Measurements from ENCODE around the gene GPR107. TPM values are rescaled to one million over a fixed set of nuclear protein-coding genes. Genes with fewer than 3 reads are reported as not detected.

The GPR107 gene
- total RNA-seq, 1 experiment from 2014 or later = 11.6 TPM

DNA sequence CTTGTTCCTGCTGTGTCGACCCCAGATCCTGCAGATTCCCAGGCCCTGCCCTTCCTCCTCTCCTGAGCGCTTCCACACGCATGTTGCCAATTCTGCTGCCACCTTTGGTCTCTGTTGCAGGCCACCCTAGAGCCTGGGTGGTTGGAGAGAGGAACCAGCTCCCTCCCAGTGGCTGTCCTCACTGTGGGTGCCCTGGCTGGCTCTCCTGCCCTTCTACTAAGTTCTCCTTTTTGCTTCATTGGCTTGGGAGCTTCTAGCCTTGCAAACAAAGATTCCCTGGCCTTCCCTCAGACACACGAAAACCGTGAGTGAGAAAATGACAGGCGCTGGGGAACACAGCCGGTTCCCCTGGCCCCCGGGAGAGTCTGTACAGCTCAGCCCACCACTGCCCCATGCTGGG lies 104.3 kb downstream of the GPR107 start:
- Histone ChIP-seq H3K79me2 (ENCODE audit: low read length) (no peaks in the 10 kb centered on the region), H3K27ac (ENCODE audit: low read length) (no peak overlapping the region), H3K27me3 (ENCODE audit: low read length) (no peaks in the 10 kb centered on the region), H3K36me3 (ENCODE audit: insufficient read depth, low read length) (no peaks in the 10 kb centered on the region), H3K4me1 (ENCODE audit: low read length) (no peaks in the 10 kb centered on the region), H3K9me3 (ENCODE audit: low read length) (no peaks in the 10 kb centered on the region), H4K20me1 (ENCODE audit: insufficient read depth, low read depth, low read length) (no peaks in the 10 kb centered on the region), H3K9me2 (replicated peaks; ENCODE audit: insufficient read depth, low read length) (no peaks in the 10 kb centered on the region), H3K4me3 (ENCODE audit: low read length) (no peak overlapping the region), H2AFZ (ENCODE audit: low read length) (no peak overlapping the region), H3K4me2 (ENCODE audit: low read depth, low read length, poor library complexity, severe bottlenecking) (no peak overlapping the region), H3K9ac (ENCODE audit: low read length) (no peak overlapping the region)
- no peak for DNase-seq

DNA sequence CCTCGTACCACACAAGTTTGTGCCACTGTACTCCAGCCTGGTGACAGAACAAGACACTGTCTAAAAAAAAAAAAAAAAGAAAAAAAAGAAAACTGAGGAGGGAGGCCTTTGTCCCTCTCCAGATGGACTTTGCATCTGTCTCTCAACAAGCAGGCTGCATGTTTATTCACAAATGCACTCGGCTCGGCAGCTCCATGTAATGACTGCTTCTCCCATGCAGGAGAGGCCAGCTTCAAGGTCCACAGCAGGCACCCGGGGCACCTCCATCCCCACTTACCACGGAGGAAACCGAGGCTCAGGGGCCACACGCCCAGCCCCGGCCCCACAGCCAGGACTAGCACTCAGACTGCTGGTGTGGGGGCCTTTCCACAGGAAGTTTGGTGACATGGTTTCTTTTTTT lies 105.4 kb downstream of the GPR107 start:
- Histone ChIP-seq H3K4me2 (ENCODE audit: low read depth, low read length, poor library complexity, severe bottlenecking) (no peak overlapping the region), H4K20me1 (ENCODE audit: insufficient read depth, low read depth, low read length) (no peaks in the 10 kb centered on the region), H3K27ac (ENCODE audit: low read length) (no peak overlapping the region), H3K9me2 (replicated peaks; ENCODE audit: insufficient read depth, low read length) (no peaks in the 10 kb centered on the region), H2AFZ (ENCODE audit: low read length) (no peak overlapping the region), H3K9ac (ENCODE audit: low read length) (no peak overlapping the region), H3K27me3 (ENCODE audit: low read length) (no peaks in the 10 kb centered on the region), H3K9me3 (ENCODE audit: low read length) (no peaks in the 10 kb centered on the region), H3K4me3 (ENCODE audit: low read length) (no peak overlapping the region), H3K4me1 (ENCODE audit: low read length) (no peaks in the 10 kb centered on the region), H3K36me3 (ENCODE audit: insufficient read depth, low read length) (no peaks in the 10 kb centered on the region), H3K79me2 (ENCODE audit: low read length) (no peaks in the 10 kb centered on the region)
- DNase-seq = no peak

DNA sequence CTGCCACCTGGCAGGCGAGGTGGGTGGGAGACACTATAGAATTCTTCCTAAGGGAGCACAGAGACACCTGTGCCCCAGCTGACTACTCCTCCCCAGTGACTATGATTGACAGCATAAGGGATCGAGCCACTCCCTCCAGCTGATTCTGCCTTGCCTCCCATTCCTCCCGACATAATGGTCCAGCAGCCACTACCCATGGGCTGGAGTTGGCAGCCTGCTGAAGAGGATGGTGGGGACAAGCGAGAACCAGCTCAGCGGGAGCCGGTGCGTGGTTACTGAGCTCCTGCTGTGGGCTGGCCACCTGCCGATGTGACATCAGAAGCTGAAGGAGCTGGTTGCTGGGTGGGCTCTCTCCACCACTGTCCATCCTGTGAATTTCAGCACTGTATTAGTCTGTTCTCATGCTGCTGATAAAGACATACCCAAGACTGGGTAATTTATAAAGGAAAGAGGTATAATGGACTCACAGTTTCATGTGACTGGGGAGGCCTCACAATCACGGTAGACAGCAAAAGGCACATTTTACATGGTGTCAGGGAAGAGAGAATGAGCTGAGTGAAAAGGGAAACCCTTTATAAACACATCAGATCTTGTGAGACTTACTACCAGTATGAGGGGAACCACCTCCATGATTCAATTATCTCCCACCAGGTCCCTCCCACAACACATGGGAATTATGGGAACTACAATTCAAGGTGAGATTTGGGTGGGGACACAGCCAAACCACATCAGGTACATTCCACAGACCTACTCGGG lies 106.4 kb downstream of the GPR107 start:
- Histone ChIP-seq H3K79me2 (ENCODE audit: low read length) (no peaks in the 10 kb centered on the region), H3K4me2 (ENCODE audit: low read depth, low read length, poor library complexity, severe bottlenecking) (no peak overlapping the region), H3K9me2 (replicated peaks; ENCODE audit: insufficient read depth, low read length) (no peaks in the 10 kb centered on the region), H3K9me3 (ENCODE audit: low read length) (no peaks in the 10 kb centered on the region), H3K27me3 (ENCODE audit: low read length) (no peaks in the 10 kb centered on the region), H3K36me3 (ENCODE audit: insufficient read depth, low read length) (no peaks in the 10 kb centered on the region), H4K20me1 (ENCODE audit: insufficient read depth, low read depth, low read length) (no peaks in the 10 kb centered on the region), H3K4me1 (ENCODE audit: low read length) (no peaks in the 10 kb centered on the region), H3K27ac (ENCODE audit: low read length) (no peak overlapping the region), H3K9ac (ENCODE audit: low read length) (no peak overlapping the region), H2AFZ (ENCODE audit: low read length) (no peak overlapping the region), H3K4me3 (ENCODE audit: low read length) (no peak overlapping the region)
- no peak for DNase-seq

DNA sequence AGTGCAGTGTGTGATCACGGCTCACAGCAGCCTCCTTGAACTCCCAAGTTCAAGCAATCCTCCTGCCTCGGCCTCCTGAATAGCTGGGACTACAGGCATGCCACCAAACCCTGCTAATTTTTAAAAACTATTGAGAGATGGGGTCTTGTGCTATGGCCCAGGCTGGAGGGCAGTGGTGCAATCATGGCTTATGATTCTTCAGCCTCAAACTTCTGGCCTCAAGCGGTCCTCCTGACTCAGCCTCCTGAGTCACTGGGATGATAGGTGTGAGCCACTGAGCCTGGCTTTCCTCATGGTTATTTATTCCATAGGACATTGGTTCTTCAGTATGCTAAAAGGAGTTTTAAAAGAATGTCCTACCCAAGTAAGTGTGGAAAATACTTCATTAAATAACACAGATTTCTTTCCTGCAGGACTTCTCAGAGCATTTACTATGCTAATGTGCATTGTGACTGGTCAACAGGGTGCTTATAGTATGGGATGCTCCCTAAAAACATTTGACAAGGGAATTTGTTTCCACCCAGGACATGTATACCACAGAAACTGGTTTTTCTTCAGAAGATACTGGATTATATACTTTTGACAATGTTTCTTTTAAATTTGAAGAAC lies 107.3 kb downstream of the GPR107 start:
- no peaks in the 10 kb centered on the region for H4K20me1 ChIP-seq (ENCODE audit: insufficient read depth, low read depth, low read length)
- no peak for DNase-seq

DNA sequence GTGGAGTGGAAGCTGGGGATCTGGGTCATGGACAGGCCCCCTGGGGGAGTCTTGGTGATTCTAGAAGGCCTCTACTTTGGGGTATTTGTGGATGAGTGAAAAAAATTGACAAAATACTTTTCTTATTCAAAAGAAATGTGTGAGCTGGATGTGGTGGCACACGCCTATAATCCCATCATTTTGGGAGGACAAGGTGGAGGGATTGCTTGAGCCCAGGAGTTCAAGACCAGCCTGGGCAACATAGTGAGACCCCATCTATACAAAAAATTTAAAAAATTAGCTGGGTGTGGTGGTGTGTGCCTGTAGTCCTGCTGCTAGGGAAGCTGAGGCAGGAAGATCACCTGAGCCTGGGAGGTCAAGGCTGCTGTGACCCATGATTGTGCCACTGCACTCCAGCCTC lies 111.9 kb downstream of the GPR107 start:
- Histone ChIP-seq H3K27me3 (ENCODE audit: low read length) (no peaks in the 10 kb centered on the region), H3K79me2 (ENCODE audit: low read length) (no peaks in the 10 kb centered on the region), H3K36me3 (ENCODE audit: insufficient read depth, low read length) (no peaks in the 10 kb centered on the region), H3K9me2 (replicated peaks; ENCODE audit: insufficient read depth, low read length) (no peaks in the 10 kb centered on the region), H3K4me3 (ENCODE audit: low read length) (no peak overlapping the region), H4K20me1 (ENCODE audit: insufficient read depth, low read depth, low read length) (no peaks in the 10 kb centered on the region), H3K9ac (ENCODE audit: low read length) (no peak overlapping the region), H2AFZ (ENCODE audit: low read length) (no peak overlapping the region), H3K4me2 (ENCODE audit: low read depth, low read length, poor library complexity, severe bottlenecking) (no peak overlapping the region), H3K4me1 (ENCODE audit: low read length) (no peaks in the 10 kb centered on the region), H3K9me3 (ENCODE audit: low read length) (no peaks in the 10 kb centered on the region), H3K27ac (ENCODE audit: low read length) (no peak overlapping the region)
- no peak for DNase-seq

More for the DNA sequence above, 107.3 kb downstream of the GPR107 start:
- no peak overlapping the region for H3K9ac ChIP-seq (ENCODE audit: low read length)
- H3K27ac ChIP-seq (ENCODE audit: low read length) = no peak overlapping the region
- H2AFZ ChIP-seq (ENCODE audit: low read length) = no peak overlapping the region
- no peaks in the 10 kb centered on the region for H3K36me3 ChIP-seq (ENCODE audit: insufficient read depth, low read length)
- no peaks in the 10 kb centered on the region for H3K4me1 ChIP-seq (ENCODE audit: low read length)
- no peaks in the 10 kb centered on the region for H3K9me3 ChIP-seq (ENCODE audit: low read length)
- no peaks in the 10 kb centered on the region for H3K27me3 ChIP-seq (ENCODE audit: low read length)
- H3K79me2 ChIP-seq (ENCODE audit: low read length) = no peaks in the 10 kb centered on the region
- no peak overlapping the region for H3K4me3 ChIP-seq (ENCODE audit: low read length)
- no peak overlapping the region for H3K4me2 ChIP-seq (ENCODE audit: low read depth, low read length, poor library complexity, severe bottlenecking)
- no peaks in the 10 kb centered on the region for H3K9me2 ChIP-seq (replicated peaks; ENCODE audit: insufficient read depth, low read length)

DNA sequence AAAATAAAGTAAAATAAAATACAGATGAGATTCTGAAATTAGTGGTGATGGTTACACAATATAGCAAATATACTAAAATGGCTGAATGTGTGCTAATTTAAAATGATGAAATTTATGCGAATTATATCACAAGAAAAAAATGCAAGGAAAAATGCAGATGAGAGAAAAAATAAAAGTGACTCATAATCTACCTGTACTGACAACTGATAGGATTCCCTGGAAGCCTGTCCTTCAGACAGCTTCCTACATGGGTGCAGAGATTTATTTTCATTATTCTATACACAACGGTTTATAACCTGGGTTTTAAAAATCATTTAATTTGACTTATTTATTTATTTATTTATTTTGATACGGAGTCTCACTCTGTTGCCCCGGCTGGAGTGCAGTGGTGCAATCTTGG lies 112.7 kb downstream of the GPR107 start:
- H4K20me1 ChIP-seq (ENCODE audit: insufficient read depth, low read depth, low read length) = no peaks in the 10 kb centered on the region
- H3K79me2 ChIP-seq (ENCODE audit: low read length) = no peaks in the 10 kb centered on the region
- no peak overlapping the region for H3K4me2 ChIP-seq (ENCODE audit: low read depth, low read length, poor library complexity, severe bottlenecking)
- H3K9me3 ChIP-seq (ENCODE audit: low read length) = no peaks in the 10 kb centered on the region
- H3K9ac ChIP-seq (ENCODE audit: low read length) = no peak overlapping the region
- DNase-seq = no peak
- no peak overlapping the region for H3K27ac ChIP-seq (ENCODE audit: low read length)
- no peaks in the 10 kb centered on the region for H3K9me2 ChIP-seq (replicated peaks; ENCODE audit: insufficient read depth, low read length)
- H3K4me3 ChIP-seq (ENCODE audit: low read length) = no peak overlapping the region
- no peaks in the 10 kb centered on the region for H3K4me1 ChIP-seq (ENCODE audit: low read length)
- H3K27me3 ChIP-seq (ENCODE audit: low read length) = no peaks in the 10 kb centered on the region
- H3K36me3 ChIP-seq (ENCODE audit: insufficient read depth, low read length) = no peaks in the 10 kb centered on the region
- H2AFZ ChIP-seq (ENCODE audit: low read length) = no peak overlapping the region

DNA sequence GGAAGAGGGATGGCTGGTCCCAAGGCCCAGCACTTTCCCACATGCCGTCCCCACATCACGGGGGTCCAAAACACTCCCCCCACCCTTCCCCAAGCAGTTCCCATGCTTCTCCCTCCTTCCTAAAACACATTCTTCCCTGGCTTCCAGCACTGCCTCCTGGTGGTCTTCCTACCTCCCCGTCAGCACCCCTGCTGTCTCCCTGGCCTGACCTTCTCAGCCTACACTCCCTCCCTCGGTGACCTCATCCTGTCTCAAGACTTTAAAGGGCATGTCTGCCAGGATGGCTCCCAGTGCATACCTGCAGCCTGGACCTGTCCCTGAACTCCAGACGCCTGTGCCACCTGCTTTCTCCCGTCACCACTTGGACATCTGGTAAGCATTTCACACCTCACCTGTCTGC lies 114.2 kb downstream of the GPR107 start:
- no peak overlapping the region for H3K9ac ChIP-seq (ENCODE audit: low read length)

DNA sequence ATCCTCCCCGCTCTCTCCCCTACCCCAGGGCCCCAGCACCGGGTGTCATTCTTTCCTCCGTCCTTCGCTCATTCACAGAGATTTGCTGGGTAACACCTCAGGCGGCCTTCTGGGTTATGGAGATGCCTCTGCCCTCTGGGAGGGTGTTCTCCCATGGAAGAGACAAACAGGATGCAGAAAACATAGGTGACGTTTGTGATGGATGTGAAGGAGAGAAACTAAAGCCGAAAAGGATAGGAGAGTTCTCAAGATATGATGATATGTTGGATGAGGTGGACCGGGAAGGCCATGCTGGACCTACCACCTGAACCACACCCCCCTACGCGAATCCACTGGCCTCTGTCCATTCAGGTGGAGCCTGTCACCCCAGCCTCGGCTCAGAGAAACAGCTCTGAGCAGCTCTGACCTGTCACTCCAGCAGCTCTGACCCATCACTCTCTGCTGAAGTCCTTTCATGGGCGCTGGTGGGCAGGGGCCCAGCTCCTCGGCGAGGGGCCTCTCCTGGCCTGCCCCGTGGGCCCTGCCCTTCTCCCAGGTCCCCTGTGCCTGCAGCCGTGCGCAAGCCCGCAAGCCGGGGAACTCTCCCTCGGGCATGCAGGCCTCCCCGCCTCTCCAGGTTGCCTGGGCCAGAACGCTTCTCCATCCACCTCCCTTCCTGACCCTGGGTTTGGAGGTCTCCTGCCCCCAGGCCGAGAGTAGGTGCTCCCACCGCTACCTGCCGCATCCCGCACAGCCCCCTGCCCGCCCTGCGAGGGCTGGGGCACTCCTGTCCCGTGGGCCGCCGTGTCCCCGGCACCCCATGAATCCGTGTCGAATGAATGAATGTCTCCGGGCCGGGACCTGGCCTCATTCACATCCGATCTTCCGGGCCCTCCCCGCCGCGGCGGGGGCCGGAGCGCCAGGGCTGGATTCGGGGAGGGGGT lies 117.8 kb downstream of the GPR107 start:
- H3K4me2 ChIP-seq (ENCODE audit: low read depth, low read length, poor library complexity, severe bottlenecking) = no peak overlapping the region
- no peaks in the 10 kb centered on the region for H3K27me3 ChIP-seq (ENCODE audit: low read length)
- no peaks in the 10 kb centered on the region for H3K79me2 ChIP-seq (ENCODE audit: low read length)
- H3K4me1 ChIP-seq (ENCODE audit: low read length) = no peaks in the 10 kb centered on the region
- no peak overlapping the region for H3K27ac ChIP-seq (ENCODE audit: low read length)
- no peak overlapping the region for H3K4me3 ChIP-seq (ENCODE audit: low read length)
- H3K9me3 ChIP-seq (ENCODE audit: low read length) = no peaks in the 10 kb centered on the region
- no peak for DNase-seq
- no peaks in the 10 kb centered on the region for H3K36me3 ChIP-seq (ENCODE audit: insufficient read depth, low read length)
- H3K9me2 ChIP-seq (replicated peaks; ENCODE audit: insufficient read depth, low read length) = no peaks in the 10 kb centered on the region
- H2AFZ ChIP-seq (ENCODE audit: low read length) = no peak overlapping the region
- no peak overlapping the region for H3K9ac ChIP-seq (ENCODE audit: low read length)
- no peaks in the 10 kb centered on the region for H4K20me1 ChIP-seq (ENCODE audit: insufficient read depth, low read depth, low read length)

More for the DNA sequence above, 114.2 kb downstream of the GPR107 start:
- Histone ChIP-seq H3K27me3 (ENCODE audit: low read length) (no peaks in the 10 kb centered on the region), H3K27ac (ENCODE audit: low read length) (no peak overlapping the region), H3K36me3 (ENCODE audit: insufficient read depth, low read length) (no peaks in the 10 kb centered on the region), H3K9me3 (ENCODE audit: low read length) (no peaks in the 10 kb centered on the region), H2AFZ (ENCODE audit: low read length) (no peak overlapping the region), H3K4me3 (ENCODE audit: low read length) (no peak overlapping the region), H3K4me1 (ENCODE audit: low read length) (no peaks in the 10 kb centered on the region), H3K4me2 (ENCODE audit: low read depth, low read length, poor library complexity, severe bottlenecking) (no peak overlapping the region), H3K79me2 (ENCODE audit: low read length) (no peaks in the 10 kb centered on the region), H3K9me2 (replicated peaks; ENCODE audit: insufficient read depth, low read length) (no peaks in the 10 kb centered on the region), H4K20me1 (ENCODE audit: insufficient read depth, low read depth, low read length) (no peaks in the 10 kb centered on the region)
- DNase-seq = no peak
